NCI-H1436 treated with DMSO at 0.1 percent for 48 hours (cell line): ENCODE data around the gene GRIP2.

Experiments used
- DNase-seq: peaks from one replicate; lab custom pipeline; 2025; lab: John Stamatoyannopoulos, UW

GRIP2 gene

DNA sequence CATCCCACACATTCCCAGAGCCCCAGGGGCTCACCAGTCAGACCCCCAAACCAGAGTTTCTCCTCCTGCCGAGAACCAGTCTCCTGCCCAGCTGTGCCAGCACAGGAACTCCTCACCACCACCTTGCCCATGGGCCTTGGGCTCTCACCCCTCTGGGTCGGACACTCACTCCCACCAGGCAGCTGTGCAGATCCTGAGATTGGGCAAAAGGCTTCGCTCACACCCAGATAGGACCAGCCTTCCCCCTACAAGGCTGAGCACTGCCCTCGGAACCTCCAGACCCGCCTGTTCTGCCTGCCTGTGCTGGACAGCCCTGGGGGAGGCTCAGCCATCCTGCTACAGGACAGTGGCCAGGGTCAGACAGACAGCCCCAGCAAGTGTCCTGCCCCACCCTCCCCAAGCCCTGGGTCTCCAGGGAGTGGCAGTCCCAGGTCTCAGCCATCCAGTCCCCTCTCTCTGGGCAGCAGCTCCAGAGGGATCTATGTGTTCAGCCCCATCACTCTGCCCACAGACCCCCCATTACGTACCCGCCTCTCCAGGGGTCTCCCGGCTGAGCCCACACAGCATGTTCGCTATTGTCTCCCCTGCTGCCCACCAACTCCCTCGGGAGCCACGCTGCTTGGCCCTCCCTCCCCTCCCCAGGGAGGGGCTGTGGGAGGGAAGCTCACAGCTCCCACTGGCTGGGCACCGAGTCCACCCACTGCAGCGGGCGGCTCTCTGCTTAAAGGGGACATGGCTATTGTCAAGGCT is at the start of gene GRIP2:
Gene GRIP2, minus strand, starts transcription at position 601 of the 750 bp plus-strand sequence. Its CDS starts 34 bp downstream, at position 567.
- no peak for DNase-seq

DNA sequence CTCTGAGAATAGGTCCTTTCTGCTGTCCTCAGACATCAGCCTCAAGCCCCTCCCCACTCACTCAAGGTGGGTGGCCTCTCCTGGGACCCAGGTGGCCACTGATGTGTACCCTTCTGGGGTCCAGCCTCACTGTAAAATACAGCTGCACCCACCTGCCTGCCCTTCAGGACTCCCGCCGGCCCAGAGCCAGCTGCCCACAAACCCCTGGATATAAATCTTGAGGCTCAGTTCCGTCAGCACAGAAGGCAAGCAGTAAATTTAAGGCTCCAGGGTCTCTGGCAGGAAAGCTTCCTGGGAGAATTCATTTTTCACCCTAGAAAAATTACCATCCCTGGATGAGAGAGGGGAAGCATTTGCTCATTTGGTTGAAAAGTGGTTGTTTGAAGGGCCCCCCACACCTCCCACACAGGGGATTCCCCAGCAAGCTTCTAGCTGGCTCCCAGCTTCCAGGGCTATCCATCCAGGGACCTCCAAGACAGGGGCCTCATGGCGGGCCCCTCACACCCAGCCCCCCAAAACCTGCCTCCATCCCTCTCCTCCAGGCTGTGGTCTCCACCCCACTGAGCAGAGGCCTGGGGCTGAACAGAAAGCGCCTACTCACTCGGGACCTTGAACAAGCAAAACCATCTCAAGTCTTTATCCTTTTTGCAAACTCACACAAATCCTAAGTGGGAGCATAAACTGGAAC is 48.4 kb upstream of the GRIP2 start:
- no peak for DNase-seq

DNA sequence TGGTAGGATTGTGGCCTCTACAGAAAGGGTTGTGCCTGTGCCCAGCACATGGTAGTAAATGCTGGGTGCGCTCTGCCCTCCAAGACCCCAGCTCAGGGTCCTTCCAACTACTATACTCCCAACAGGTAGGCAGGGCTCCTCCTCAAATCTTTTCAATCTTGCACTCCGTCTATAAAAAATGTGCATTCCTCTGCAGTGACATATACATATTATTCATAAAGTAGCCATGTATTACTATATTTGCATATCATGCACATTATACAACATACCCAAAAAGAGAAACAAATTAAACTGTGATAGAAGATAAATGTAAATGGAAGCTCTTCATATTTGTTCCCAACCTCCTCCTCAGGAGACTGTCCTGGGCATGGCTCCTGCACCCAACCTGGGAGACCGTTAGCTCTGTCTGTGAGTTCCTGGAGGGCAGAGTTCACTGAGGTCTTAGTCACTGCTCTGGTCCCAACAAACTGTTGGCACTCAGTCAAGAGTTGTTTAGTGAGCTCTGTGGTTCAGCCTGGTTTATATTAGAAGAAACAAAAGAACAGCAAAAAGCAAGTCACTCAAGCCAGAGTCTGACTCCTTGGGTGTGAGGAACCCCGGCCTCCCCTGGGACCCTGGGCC is 47.7 kb upstream of the GRIP2 start:
- no peak for DNase-seq

DNA sequence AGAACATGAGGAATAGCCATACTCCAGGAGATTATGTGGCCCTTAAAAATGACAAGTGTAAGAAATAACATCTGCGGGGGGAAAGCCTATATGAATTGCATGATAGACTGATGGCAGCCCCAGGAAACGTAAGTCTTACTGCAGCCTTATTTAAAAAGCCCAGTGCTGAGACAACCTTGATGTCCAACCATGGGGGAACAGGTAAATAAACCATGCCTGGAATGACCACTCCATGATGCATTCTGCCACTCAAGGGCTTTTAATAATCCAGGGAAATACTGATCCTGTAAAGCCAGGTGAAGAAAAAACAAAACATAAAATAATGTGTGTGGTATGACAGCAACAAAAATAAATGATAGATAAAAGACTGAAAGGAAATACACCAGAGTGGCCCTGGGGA is 46.5 kb upstream of the GRIP2 start:
- DNase-seq, result no peak

DNA sequence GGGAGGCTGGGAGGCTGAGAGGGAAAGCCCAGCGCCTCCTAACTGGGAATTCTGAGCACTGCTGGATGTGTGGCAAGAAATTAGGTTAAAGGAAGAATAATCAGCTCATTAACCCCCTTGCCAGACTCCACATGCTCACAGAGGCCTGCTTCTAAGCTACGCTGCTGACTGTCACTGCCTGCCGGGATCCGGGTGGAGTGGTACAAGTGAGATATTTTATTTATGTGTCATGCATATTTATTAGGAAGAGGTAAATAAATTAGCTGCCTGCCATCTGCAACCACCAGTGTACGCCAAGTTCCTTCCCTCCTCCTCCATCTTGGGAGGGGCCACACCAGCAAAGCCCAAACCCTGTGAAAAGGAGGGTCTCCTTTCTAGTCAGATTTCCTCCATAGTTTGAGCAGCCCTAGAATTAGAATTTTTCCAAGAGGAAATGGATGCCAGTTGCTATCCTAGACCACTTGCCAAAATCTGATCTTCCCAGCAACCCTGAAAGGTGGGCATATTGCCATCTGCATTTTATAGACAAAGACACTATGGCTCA is 43.5 kb upstream of the GRIP2 start:
- no peak for DNase-seq

DNA sequence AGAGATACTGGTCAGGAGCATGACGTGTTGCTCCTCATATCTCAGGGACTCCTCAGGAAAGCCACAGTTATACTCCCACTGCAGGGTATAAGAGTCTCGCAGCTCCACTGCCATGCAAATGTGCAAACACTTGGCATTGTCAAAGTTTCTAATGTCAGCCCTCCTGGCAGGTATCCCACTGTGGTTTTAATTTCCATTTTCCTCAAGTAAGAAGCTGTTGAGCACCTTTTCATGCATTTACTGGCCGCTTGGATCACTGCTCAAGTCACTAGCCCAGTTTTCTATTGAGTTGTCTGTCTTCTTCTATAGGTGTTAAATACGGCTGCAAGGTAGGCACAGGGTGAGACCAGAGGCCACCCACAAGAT is 41.9 kb upstream of the GRIP2 start:
- DNase-seq, result no peak

DNA sequence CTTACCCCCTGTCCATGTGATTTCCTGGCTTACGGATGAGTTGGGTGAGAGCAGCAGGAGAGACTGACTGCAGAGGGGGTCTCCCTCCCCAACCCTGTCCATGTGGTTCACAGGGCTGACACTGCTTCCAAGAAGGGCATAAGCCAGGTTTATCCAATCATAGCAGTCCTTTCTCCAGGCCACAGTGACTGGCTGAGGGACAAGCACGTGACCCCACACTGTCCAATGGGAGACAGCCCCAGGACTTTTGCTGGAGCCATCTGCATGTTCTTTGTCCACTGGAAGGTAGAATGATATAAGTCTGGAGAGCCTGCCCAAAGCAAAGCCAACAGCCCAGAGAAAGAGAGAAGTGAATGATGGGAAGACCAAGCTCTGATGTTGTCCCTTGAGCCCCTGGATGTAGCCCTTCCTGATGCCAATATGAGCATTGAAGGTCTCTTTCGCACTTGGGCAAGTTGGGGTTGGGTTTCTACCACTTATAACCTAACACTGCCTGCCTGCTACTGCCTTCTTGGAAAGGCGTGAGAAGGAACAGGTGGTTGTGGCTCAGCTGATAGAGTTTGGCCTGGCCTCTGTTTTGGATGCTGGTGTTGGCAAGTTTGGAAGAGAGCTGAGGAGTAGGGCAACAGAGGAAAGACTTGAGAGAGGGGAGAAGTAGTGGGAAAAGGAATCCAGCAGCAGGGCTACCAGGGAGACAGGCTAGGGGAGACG is 41.3 kb upstream of the GRIP2 start:
- no peak for DNase-seq

DNA sequence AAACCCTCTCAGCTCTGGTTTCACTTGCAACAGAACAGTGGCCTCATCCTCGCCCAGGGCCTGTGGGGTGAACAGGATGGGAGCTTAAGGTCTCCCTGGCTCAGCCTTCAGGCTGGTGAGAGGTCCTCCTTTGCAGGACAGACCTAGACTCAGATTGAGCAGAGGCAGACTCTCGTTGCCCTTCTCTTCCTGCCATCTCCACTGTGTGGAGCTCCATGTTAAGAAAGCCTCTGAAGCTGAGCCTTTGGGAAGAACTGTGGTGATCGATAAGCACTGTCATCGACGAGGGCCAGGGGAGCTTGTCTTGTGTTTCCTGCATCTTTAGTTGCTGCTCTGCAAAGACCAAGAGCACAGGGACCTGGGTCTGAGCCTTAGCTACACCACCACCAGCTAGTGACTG is 37.8 kb upstream of the GRIP2 start:
- DNase-seq, result no peak

DNA sequence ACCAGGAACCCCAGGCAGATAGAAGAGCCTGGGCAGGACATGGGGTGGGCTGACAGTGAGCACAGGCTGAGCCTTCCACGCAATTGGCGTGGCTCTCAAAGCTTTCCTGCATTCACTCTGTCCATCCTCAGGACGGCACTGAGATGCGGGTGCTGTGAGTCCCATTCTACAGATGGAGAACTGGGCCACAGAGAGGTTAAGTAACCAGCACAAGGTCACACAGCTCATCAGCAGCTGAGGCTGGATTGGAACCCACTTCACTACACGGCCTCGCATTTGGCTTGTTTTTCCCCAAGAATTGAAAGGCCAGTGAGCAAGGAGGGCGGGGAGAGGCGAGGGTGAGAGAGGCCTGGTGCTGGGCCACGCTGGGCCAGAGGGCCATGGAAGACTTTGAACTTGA is 36.0 kb upstream of the GRIP2 start:
- DNase-seq, result no peak

DNA sequence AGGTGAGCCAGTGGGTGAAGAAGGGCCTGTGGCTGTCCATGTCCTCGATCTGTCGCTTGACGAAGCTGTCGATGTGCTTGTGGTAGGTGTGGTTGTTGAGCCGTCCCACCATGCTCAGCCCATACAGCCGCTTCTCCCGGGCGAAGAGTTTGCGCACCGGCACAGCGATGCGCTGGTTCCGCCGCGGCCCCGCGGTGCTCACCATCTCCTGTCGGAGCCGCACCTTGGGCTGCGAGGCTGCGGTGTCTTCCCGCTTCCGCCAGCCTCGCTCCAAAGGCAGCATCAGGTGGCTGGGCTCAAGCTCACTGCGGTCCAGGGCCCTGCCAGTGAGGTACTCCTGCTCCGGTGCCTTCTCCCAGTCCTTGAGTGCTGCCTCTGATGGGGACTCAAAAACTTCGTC is 34.0 kb upstream of the GRIP2 start:
- no peak for DNase-seq

DNA sequence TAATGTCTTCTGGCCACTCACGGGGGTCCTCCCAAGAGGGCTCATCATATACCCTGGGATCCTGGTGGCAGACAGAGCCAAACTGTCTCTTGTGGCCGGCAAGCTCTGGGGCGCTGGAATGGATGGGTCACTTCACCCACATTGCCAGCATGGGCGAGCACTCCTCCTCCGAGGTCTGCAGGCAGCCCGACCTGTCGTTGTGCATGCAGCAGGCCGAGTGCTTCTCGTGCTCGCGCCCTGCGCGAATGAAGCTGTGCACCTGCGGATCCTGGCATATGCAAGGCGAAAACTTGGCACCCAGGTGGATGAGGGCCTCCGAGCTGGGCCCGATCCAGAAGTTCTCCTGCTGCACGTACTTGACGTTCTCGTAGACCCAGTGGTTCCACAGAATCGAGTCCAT is 33.6 kb upstream of the GRIP2 start:
- no peak for DNase-seq

DNA sequence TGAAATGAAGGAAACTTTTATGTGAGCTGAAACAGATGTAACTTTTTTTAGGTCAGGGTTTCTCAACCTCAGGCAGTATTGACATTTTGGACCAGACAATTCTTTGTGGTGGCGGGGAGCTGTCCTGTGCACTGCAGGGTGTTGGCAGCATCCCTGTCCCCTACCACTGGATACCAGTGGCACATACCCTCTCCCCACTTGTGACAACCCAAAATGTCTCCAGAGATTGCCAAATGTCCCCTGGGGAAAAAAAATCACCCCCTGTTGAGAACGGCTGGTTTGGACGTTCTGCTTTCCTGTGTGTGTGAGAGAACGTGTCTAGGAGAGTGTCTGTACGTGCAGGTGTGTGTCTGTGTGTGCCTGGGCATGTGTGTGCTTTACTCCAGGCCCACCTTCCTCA is 30.7 kb upstream of the GRIP2 start:
- DNase-seq, result no peak

DNA sequence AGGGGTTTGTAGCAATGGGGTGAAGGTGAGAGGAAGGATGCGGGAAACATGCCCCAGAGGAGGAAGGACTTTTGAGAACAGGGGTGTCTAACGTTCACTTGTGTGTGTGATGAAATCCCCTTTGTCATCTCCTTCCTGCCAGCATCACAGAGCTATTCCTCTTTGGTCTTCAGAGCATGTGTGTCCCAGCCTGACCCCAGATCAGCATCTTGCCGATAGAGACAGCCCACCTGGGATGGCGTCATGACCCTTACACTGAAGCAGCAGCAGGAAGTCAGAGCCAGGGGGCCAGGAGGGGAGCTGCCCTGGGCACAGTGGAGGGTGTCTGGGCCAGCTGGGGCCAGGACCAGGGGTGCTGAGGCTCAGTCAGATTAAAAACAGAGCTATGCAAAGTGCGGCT is 29.9 kb upstream of the GRIP2 start:
- DNase-seq, result no peak

DNA sequence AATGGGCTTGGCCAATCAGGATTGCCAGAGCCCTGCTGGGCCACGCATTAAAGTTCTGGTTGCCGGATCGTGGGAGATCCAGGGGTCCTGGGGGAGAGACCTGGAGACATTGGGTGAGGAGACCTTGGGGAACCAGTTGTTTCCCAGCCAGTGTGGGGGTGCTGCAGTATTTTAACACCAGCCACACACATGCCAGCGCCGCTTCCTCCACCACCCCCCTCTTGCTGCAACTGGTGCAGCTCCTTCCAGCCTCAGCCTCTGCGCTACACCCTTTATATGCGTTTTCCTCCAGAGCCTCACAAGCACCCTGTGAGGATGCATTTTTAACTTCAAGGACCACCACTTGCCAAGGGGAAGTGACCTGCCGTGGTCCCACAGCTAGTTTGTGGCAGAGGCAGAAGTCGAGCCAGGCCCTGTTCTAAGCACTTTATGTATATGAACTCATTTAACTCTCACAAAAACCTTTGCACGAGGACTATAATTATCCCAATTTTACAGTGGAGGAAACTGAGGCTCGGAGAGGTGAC is 29.4 kb upstream of the GRIP2 start:
- DNase-seq, result no peak

DNA sequence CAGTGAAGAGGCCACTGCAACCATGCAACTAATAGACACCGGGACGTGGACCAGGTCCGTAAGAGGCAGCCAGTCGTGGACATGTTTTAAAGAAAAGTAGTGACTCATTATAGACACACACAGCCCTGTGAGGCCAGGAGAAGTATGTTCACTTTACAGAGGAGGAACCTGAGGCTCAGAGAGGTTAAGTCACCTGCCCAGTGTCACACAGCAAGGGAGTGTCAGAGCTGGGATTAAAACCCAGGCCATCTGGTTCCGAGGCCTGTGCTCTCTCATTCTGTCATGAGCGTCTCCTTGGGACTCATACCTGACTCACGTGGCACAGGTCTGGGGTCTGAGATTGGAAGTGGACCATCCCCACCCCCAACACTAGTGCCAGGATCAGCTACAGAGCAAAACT is 28.1 kb upstream of the GRIP2 start:
- no peak for DNase-seq

DNA sequence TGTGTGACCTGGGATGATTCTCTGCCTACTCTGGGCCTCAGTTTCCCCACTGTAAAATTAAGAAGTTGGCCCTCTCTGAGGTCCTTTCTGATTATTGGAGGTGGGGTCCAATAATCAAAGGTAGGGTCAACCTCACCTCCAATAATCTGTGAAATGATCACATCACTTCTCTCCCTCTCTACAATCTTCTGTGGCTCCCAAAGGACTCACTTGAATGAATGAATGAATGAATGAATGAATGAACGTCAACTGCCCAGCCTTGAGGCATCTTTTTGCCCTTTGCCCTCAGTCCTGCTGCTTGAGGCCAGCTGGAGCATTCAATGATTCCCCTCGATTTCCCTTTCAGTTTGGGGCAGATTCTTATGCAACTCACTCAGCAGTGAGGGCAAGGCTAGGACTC is 26.7 kb upstream of the GRIP2 start:
- no peak for DNase-seq

DNA sequence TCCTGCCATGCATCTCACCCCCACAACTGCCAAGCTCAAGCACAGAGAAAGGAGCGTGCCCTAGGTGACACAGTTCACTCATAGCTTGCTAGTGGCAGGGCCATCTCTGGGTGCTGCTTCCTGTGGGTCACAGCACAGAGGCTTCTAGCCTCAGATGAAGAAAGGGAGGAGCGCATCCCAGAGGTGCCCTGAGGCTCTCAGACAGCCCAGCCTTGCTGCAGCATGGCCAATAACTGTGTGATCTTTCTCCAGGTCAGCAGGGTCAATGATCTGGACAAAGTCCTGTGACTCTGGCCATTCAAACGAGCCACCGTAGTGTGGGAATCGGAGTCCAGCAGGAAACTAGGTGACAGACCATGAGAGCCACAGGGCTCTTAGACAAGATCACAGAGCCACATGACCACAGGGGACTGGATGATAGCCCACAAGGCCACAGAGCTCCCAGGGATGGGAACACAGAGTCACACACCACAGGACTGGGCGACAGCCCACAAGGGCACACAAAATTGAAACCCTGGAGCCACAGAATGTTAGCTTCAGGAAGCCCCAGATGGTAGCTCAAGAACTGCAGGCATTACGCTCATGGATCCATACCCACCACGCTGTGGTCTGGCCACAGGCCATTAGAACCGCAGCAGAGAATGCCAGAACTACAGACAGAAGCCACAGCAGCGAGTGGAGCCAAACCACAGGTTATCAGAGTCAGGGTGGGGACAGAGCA is 25.9 kb upstream of the GRIP2 start:
- DNase-seq, result no peak

DNA sequence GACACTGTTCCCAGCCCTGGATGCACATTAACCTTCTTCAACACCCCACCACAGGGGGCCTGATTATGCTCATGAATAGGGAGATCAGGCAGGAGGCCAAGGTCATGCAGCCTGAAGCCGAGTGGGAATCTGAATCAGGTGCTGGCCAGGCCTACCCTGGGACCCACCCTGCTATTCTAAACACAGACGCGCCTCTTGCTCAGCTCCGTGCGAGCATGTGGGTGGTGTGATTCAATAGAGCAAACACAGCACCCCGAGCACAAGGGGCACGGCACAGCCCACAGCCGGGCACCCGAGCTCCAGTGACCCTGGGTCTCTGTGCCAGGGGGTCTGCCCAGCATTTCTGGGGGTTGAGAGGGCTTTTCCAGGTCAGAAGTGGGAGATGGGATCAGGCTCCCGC is 24.6 kb upstream of the GRIP2 start:
- no peak for DNase-seq

DNA sequence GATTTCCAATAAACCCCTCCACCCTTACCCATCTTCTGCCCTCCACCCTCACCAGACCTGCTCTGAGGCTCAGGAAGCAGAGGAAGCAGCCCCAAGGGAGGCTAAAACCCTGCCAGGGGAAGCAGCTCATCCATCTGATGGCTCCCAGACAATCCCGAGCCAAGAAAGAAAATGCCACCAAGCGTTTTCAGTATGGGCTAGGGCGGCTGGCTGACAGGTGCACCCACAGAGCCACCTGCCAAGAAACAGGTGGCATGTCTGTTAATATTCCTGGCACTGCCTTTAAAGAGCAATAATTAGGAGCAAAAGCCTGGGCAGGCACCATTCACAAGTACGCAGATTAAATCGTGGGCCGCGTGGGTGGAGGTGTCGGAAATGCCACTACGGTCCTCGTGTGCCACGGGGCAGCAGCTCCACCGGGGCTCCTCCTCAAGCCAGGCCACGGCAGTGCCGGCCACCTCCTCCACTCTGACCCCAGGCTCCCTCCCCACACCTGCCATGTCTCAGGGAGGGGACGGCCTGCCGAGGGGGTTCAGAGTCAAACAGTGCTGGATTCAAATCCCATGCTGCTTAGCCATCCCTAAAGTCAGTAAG is 23.9 kb upstream of the GRIP2 start:
- no peak for DNase-seq

DNA sequence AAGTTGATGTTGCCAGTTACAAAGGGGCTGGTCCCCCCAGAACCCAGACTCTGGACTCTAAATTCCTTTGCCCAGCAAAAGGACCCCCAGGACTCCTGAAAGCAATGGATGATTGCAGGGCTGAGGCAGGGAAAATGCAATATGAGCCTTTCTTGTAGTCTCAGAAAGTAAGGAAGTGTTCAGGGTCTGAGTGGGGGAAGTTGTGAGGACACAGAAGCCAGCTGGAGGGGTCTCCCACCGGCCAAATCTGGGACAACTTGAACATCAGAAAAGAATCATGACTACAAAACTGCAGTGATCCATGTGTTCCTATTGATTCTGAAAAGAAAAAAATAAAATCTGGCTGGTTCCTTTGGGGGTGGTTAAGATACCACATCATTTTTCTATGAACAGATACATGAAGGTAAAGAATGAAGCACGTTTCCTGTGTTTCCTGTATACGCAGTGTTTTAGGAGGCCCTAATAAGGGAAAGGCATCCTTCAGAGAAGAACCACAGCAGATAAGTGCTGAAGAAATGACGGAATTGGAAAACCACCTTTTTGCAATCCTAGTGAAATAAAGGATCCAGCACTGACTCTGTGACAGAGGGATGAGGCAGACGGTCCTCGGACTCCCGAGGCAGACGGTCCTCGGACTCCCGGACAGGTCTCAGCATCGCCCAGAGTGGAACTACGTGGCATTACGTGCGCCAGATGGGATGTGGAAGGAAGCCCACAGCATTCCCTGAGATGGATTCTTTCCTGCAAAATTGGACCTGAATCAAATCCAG is 22.2 kb upstream of the GRIP2 start:
- DNase-seq, result no peak
